Activated CD8-positive, alpha-beta memory T cell treated with anti-CD3 and anti-CD28 coated beads, Interleukin-2, amount 50 U/mL, for 4 hours (primary cell): Measurements from ENCODE around the gene PLD4.
A peak's percentile ranks its signal among the peaks of the same experiment; 100 is the strongest.
"Not testable (repeated sequence)": the region's sequence is repeated elsewhere in the genome, so short reads cannot be mapped to it uniquely, and the experiment has no call there.

ENCODE experiments used
- DNase-seq: peaks from one replicate; pipeline ENCODE4 v3.0.0-alpha.2; 2020

PLD4 gene

DNA sequence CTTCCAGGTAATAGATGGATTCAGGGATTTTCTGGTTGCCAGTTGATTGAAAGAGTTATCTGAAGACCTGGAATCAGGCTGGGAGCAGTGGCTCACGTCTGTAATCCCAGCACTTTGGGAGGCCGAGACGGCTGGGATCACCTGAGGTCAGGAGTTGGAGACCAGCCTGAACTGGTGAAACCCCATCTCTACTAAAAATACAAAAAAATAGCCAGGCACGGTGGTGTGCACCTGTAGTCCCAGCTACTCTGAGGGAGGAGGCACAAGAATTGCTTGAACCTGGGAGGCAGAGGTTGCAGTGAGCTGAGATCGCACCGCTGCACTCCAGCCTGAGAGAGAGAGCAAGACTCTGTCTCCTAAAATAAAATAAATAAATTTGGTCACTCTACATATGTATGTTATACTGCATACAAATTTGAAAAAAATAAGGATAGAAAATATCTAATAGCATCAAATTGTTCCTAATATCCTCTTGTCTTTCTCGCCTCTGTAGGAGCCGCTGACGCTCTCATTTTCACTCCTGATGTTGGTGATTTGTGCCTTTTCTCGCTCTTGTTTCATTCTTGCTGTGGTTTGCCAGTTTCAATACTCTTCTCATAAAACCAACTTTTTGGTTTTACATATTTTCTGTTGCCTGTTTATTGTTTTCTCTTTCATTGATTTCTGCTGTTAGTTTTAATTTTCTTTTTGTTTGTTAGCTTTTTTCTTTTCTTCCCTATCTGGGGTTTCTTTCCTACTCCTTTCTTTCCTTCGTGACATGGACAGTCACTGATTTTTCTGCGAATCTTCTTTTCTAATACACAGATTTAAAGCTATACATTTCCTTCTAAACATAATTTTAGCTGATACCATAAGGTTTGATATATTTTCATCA lies 23.8 kb upstream of the PLD4 start:
- DNase-seq: no peak

DNA sequence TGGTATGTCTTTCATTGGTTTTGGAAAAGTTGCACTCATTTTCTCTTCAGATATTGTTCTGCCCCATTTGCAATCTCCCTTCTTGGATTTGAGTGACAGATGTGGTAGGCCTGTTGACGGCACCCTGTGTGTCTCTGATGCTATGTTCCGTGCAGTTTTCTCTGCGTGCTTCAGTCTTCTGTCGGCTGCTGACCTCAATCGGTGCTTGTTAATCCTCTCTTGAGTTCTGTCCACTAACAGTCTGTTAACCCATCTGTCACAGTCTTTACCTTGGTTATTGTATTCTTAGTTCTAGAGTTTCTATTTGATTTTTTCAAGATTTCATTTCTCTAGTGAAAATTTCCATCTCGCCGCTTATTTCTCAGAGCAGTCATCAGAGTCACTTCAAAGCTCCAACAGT lies 20.7 kb upstream of the PLD4 start:
- no peak for DNase-seq

DNA sequence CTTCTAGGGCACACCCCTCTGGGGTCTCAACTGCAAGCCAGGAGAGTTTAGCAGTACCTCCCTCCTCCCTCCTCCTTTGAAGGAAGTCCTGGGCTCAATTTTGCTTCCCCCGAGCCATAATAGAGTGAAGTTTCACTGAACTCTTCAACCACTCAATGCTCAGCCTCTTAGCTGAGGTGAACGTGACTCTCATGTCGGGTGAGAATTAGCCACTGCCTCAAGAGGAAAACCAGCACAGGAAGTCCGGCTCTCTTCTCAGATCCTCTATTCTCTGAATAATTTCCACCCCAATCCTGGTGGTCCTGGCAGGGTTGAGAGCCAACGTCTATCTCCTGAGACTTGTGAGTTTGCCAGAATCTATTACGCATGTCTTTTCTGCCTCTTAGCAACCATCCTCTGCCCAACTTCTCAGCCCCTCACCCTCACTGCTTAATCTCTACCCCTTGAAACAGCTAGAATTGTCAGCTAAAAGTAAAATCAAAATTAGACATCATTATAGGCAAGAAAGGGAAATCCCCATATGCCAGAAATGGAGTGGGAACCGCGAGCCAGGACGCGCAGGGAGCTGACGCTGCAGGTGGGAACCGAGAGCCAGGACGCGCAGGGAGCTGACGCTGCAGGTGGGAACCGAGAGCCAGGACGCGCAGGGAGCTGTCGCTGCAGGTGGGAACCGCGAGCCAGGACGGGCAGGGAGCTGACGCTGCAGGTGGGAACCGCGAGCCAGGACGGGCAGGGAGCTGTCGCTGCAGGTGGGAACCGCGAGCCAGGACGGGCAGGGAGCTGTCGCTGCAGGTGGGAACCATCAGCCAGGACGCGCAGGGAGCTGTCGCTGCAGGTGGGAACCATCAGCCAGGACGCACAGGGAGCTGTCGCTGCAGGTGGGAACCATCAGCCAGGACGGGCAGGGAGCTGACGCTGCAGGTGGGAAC lies 19.8 kb upstream of the PLD4 start:
- DNase-seq: not testable (repeated sequence)

DNA sequence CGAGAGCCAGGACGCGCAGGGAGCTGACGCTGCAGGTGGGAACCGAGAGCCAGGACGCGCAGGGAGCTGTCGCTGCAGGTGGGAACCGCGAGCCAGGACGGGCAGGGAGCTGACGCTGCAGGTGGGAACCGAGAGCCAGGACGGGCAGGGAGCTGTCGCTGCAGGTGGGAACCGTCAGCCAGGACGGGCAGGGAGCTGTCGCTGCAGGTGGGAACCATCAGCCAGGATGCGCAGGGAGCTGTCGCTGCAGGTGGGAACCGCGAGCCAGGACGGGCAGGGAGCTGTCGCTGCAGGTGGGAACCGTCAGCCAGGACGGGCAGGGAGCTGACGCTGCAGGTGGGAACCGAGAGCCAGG lies 19.1 kb upstream of the PLD4 start:
- DNase-seq: not testable (repeated sequence)

DNA sequence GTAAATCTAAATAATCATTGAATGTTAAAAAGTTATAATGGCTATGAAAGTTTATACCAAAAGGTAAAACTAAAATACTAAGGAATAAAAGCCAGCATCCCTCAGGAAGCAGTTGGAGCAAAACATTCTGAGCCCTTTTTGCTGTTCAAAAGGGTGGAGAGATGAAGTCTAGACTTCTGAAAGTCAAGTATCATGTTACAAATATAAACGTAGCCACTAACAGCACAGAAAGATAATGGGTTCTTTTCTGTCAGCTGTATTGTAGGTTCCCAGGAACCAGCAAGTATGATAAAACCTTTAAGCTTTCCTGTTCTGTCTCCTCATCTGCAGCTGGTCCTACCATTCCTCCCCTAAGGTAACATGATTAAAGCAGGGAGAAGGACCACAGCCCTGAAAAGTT lies 16.4 kb upstream of the PLD4 start:
- no peak for DNase-seq

DNA sequence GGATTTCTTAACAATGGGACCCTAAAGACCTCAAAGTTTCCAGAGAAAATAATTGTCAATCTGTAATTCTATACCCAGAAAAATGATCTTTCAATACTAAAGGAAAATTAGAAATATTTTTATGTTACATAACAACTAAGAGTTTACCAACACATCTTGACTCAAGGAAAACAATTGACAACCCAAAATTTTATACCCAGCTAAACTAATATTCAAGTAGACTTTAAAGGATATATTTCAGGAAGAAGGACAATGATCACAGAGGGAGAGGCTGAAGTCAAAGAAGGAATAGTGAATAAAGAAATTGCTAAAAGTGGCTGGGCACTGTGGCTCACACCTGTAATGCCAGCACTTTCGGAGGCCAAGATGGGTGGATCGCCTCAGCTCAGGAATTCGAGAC lies 12.6 kb upstream of the PLD4 start:
- DNase-seq: no peak

DNA sequence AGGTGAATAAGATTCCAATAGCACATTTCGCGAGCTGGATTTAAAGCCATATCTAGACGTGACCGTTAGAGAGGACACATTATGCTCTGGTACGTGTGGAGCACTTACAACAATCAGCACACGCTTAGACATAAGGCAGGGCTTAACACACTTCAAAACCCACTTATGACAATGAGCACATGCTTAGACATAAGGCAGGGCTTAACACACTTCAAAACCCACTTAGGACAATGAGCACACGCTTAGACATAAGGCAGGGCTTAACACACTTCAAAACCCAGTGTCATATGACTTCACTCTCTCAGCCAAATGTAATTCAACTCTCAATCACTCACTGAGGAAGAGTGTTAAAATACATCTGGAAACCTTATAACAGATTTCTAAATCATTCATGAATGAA lies 11.2 kb upstream of the PLD4 start:
- no peak for DNase-seq

DNA sequence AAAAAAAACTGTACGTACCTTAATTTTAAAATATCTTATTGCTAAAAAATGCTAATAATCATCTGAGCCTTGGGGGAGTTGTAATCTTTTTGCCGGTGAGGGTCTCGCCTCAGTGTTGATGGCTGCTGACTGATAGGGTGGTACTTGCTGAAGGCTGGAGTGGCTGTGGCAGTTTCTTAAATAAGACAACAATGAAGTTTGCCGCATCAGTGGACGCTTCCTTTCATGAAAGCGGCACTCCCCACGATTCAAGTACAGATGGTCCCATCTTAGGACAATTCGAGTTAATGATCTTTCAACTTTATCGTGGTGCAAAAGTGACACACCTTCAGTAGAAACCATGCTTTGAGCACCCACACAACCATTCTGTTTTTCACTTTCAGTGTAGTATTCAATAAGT lies 7.6 kb upstream of the PLD4 start:
- no peak for DNase-seq

DNA sequence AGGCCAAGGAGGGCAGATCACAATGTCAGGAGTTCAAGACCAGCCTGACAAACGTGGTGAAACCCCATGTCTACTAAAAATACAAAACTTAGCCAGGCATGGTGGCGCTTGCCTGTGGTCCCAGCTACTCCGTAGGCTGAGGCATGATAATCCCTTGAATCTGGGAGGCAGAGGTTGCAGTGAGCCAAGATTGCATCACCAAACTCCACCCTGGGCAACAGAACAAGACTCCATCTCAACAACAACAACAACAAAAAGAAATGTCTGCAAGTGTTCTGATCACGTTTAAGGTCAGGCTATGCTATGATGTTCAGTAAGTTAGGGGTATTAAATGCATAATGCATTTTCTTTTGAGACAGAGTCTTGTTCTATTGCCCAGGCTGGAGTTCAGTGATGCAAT lies 6.7 kb upstream of the PLD4 start:
- DNase-seq: no peak

DNA sequence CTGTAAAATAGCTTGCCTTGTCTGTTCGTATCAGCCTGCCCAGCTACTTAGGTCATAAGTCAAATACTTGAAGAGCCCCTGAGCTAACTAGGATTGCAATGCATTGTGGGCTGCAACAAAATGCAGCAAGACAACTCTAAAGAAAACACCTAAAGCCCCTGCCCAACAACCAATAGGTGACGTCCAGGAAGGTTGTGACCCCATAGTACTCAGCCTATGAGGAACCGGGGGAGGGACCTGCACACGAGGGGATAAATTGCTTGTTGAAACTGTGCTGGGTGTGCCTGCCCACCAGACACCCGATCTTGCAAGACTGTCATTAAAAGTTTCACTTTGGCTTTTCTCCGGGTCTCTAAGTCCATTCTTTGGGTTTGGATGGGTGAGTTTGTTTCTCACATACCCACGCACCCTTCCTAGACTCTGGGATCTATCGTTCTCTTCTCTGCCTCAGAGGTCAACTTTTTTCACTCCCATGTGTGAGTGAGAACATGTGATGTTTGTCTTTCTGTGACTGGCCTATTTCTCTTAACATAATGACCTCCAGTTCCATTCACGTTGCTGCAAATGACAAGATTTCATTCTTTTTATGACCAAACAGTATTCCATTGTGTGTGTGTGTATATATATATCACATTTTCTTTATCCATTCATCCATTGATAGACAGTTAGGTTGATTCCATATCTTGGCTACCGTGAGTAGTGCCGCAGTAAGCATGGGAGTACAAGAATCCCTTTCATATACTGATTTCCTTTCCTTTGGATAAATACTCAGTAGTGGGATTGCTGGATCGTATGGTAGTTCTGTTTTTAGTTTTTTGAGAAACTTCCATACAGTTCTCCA lies 5.3 kb upstream of the PLD4 start:
- DNase-seq: not testable (repeated sequence)

DNA sequence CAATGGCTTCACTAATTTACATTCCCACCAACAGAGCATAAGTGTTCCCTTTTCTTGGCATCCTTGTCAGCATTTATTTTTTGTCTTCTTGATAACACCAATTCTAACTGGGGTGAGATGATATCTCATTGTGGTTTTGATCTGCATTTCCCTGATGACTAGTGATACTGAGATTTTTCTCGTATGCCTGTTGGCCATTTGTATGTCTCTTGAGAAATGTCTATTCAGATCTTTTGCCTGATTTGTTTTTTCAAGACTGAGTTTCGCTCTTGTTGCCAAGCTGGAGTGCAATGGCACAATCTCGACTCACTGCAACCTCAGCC lies 4.7 kb upstream of the PLD4 start:
- DNase-seq: no peak

DNA sequence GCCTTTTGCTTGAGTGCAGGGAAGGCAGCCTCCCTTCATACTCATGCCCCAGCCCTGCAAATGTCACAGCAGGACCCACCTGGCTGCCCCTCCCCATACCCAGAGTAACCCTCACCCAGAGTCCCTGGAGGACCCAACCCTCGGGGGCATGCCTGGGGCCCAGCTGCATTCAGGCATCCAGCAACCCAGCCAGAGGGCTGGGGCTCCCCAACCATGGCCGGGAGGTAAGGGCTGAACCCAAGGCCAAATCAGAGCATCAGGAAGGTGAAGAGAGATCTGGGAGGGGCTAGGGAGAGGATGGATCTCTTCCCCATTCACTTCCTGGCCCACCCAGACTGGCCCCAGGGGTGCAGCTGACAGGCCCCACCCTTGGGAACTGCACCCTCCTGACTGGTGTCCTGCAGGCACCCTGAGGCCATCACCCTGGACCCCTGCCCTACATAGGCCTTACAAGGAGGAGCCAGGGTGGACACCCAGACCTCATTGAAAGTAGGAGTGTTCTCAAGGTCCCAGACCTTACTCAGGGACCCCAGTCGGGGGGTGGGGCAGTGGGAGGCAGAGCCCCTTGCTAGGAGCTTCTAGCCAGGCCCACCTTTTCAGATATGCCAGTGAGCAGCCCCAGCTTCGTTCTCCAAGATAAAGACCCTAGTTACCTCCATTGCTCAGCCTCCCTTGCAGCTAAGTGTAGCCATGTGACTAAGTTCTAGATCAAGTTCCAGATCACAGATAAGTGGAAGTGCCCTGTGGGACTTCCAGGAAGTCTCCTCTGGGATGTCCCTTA lies 849 bp upstream of the PLD4 start:
- no peak for DNase-seq

DNA sequence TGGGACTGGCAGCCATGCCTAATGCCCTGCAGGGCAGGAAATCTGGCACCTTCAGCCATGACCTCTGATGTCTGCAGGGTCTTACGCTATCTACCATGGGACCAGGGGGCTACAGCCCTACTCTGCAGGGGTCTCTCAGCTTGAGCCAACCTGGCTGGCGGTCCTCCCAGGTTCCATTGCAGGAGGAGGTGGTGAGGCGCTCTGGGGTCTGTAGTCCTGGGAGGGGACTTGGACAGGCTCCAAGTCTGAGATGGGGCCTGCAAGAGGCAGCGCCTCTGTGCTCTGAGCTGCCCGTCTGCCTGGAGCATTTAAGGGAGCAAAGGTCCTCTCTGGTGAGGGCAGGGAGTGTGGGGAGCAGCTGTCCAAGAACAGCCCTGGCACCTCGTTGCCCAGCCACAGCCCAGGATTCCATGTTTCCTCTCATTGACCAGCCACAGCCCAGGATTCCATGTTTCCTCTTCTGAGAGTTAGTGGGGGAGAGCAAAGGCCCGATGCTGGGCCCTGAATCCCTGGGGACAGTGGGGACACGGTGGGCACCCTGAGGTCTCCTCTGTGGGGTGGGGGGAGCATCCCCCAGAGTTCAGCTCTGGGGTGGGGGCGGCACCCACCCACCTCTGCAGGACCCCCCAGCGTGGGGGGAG lies 655 bp downstream of the PLD4 start:
- DNase-seq: peak; percentile 12

DNA sequence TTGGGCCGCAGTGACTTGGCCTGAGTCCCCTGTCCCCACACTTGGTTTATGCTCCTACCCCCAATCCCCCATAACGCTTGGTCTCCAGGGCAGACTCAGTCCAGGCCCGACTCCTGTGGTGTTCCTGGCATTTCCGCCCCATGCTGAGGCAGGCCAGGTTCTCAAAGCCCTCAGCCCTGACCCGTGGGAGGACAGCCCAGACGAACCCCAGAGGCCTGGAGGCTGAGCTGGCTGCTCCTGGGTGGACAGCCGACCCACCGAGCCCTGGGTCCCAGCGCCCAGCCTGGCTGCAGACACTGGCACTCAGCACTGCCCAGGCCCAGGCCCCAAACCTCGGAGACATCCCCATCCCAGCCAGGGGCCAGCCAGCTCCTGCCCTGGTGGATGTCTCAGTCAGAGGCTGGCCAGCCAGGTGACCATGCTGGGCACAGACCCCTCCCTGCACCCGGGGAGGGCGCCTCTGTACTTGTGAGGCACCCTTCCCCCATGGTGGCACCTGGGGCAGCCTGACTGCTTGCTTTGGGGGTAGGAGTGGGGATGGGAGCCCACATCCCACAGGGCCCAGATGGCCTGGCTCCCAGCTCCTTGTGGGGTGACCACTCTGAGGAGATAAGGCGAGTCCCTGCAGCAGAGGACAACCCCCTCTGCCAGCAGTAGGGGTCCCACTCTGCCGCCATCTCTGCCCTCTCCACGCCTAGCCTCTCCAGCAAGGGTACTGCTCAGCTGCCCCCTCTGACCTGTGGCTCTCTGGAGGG lies 1.4 kb downstream of the PLD4 start:
- DNase-seq: no peak

DNA sequence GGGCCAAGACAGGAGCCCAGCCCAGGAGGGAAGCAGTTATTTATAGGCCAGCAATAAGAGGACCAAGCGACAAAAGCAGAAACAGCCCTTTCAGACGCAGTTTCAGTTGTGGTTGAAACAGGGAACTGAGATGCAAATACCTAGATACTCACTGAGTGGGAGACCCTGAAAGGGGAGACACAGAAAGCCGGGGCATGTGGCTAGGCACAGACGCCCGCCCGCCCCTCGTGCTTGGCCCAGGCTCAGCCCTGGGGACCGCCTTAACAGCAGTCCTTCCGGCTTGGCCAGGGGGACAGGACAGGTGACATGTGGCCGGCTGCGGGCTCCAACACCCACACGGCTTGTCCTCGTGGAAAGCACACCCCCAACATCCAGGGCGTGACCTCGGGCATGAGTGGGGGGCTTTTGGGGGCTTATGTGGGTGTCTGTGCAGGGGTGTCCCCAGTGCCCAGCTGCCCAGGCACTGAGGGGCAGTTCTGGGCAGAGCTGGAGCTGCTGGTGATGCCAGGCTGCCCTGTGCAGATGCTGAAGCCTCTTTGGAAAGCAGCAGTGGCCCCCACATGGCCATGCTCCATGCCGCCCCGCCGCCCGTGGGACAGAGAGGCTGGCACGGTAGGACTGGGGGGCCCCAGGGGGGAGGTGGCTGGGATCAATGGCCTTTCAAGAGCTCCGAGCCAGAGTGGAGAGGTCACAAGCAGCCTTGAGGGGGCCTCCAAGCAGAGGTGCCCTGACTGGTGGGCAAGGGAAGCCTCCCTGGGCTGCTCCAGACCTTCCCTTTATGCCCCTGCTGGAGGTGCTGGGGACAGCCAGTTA lies 2.1 kb downstream of the PLD4 start:
- no peak for DNase-seq

DNA sequence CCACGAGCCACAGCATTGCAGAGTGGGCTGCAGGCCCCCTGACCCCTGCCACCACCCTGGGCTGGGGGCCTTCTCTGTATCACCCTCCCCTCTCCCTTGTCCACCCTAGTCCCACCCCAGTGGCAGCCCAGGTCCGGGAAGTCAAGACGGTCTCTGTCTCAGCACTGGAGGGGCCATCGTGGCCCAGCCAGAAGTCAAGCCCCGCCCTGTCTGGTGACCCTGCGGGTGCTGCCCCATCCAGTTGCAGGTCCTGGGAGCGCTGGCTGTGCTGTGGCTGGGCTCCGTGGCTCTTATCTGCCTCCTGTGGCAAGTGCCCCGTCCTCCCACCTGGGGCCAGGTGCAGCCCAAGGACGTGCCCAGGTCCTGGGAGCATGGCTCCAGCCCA lies 2.7 kb downstream of the PLD4 start:
- DNase-seq: peak; percentile 11

DNA sequence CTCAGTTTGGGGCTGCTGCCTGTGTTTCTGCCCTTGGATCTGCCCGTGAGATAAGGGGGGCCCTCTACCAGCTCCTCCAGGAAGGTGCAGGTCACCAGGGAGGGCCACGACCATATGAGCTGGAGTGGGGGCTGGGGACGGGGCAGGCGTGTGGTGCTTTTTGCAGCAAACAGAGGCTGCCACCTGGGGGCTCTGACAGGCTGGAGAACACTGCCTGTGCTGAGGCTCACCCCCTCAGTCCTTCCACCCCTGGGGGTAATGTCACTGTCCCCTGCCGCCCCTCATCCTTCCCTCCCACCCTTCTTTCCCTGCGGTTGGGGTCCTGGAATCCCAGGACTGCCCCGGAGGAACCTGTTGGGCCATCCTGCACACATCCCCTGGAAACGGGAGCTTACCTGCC lies 3.2 kb downstream of the PLD4 start:
- DNase-seq: no peak

DNA sequence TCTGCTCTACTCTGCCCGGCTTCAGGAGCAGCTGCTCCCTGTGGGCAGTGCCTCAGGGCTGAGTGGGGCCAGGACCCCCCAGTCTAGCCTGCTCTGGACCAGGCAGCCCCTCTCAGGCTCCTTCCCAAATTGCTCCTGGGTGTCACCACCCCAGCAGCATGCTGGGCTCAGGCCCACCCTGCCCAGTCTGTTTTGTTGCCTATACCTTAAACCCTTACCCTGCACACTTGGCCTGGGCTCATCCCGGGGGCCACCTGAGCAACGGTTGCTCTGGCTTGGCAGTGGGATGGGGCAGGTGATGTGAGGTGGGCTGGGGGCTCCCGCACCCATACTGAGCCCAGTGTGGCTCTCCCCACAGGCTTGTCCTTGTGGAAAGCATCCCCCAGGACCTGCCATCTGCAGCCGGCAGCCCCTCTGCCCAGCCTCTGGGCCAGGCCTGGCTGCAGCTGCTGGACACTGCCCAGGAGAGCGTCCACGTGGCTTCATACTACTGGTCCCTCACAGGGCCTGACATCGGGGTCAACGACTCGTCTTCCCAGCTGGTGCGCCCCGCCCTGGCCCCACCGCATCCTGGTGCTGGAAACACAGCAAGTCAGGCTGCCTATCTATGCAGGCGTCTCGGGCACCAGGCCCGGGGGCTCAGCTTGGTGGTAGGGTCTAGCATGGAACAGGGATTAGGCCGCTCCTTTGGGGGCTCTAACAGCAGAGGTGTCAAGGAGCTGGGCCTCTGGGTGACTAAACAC lies 3.9 kb downstream of the PLD4 start:
- DNase-seq: no peak
